HG03521 (cell line): ENCODE data around the gene PRSS27.
A peak's percentile ranks its signal among the peaks of the same experiment; 100 is the strongest.
"Not testable (repeated sequence)": the region's sequence is repeated elsewhere in the genome, so short reads cannot be mapped to it uniquely, and the experiment has no call there.

Source experiments
- ATAC-seq: cut with Tn5 transposase; IDR thresholded peaks from one replicate; pipeline ENCODE4 v1.9.1; 2021; ENCODE audit warnings: mild to moderate bottlenecking, moderate library complexity; ENCODE audit not compliant: unreplicated experiment

Gene PRSS27

GRCh38 chr16:2728034-2728433 is 8.0 kb upstream of the PRSS27 start:
- no peak for ATAC-seq

DNA sequence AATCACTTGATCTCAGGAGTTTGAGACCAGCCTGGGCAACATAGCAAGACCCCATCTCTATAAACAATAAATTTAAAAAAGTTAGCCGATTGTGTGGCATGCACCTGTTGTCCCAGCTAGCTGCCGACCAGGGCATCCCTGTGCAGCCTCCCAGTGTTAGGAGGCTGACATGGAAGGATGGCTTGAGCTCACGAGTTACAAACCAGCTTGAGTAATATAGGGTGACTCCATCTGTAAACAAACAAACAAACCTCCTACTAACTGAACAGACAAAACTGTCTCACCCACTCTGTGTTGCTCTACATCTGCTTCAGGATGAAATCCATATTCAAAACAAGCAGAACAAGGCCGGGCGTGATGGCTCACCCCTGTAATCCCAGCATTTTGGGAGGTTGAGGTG is 6.9 kb upstream of the PRSS27 start:
- ATAC-seq = no peak

GRCh38 chr16:2724816-2725348 is 4.9 kb upstream of the PRSS27 start:
- no peak for ATAC-seq

GRCh38 chr16:2724088-2724676 is 4.2 kb upstream of the PRSS27 start:
- no peak for ATAC-seq

- not testable (repeated sequence) for ATAC-seq
Observed at GRCh38 chr16:2721634-2722173, 1.7 kb upstream of the PRSS27 start.

DNA sequence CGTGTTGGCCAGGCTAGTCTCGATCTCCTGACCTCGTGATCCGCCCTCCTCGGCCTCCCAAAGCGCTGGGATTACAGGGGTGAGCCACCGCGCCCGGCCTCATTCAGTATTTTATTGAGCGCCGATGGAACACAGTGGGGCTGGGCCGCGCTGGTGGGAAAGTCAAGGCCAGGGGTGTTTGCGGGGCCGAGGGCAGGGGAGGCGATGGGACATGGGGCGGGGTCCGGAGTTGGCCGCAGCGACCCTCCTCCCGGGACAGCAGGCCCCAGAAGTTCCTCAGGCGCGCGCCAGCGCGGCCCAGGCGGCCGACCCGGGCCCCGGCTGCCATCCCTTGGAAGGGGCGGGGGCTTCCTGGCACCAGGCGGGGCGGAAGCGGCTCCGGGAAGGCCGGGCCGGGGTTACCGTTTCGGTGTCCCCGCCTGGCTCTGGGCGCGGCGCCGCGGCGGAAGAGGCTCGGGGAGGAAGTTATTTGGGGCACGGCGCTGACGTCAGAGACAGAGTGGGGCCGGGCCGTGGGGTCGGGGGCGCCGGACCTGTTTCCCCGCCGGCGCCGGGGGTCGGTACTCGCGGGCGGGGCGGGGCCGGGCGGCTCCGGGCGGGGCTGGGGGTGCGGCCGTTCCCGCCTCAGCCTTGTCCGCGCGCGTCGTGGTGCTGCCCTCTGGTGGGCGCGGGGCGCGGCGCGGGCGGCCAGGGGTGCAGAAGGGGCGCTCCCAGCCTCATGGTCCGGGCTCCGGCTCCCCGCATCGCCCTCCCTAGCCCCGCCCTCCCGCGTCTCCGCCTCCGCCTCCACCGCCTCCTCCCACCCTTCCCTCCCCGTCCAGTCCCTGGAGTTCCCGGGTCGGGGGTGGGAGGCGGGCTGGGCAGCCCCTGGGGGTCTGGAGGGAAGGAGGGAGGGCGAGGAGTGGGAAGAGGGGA is 952 bp upstream of the PRSS27 start:
- ATAC-seq = peak; percentile 77

- no peak for ATAC-seq
Observed at GRCh38 chr16:2719328-2720063, 528 bp downstream of the PRSS27 start.

DNA sequence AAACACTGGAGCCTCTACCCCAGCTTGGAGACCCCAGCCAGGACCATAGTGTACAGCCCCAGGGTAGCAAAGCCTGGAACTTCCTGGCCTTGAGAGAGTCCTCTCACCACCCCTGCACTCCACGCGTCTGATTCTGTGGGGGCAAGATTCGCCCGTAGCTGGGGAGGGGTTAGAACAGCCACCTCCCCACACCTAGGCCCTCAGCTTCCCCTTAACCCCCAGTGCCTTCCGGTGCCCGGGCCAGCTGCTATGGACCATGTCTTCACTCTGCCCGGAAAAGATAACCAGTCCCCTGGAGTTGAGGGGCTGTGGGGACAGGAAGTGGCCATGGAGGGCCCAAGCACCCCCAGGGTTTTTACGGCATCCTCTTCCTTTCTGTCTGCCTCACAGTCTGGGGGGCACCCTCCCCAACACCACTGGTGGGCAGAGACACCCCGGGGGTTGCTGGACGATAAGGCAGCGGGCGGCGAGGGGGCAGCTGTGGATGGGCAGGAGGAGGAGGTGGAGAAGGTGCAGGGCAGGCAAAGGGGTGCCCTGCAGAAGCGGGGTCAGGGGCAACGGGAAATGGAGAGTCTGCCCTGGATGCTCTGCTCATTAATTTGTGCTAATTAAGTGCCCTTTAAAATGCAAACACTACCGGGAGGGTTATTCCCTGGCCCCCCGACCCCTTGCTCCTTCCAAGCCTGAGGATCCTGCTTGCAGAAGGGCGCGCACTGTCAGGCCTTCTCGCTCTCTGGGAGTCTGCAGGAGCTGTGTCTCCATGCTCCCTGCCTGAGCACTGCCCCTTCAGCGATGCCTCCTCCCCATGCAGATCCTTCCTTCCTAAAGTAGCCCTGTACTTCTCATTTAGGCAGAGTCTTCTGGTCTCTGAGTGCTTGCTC is 2.4 kb downstream of the PRSS27 start:
- no peak for ATAC-seq

GRCh38 chr16:2716948-2717347 is 3.1 kb downstream of the PRSS27 start:
- no peak for ATAC-seq

GRCh38 chr16:2715966-2716885 is 3.8 kb downstream of the PRSS27 start:
- ATAC-seq = no peak

DNA sequence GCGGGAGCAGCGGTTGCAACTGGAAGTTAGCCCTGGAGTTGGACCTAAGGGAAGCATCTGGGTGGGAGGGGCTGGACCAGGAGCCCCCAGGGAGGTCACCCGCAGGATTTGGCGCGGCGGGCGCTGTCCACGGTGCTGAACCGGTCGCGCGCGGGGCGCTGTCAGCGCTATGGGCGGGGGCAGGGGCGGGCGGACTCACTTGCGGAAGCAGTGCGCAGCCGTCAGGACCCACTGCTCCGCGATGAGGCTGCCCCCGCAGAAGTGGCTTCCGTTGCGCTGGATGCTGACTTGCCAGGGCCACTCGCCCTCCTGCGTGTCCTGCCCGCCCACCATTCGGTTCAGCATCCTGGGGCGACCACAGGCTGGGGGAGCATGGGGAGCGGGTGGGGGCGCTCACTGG is 4.5 kb downstream of the PRSS27 start:
- ATAC-seq = no peak

GRCh38 chr16:2715064-2715463 is 5.0 kb downstream of the PRSS27 start:
- ATAC-seq = no peak

- ATAC-seq = no peak
Observed at GRCh38 chr16:2713985-2714774, 5.8 kb downstream of the PRSS27 start.

GRCh38 chr16:2713523-2713922 is 6.5 kb downstream of the PRSS27 start:
- no peak for ATAC-seq

DNA sequence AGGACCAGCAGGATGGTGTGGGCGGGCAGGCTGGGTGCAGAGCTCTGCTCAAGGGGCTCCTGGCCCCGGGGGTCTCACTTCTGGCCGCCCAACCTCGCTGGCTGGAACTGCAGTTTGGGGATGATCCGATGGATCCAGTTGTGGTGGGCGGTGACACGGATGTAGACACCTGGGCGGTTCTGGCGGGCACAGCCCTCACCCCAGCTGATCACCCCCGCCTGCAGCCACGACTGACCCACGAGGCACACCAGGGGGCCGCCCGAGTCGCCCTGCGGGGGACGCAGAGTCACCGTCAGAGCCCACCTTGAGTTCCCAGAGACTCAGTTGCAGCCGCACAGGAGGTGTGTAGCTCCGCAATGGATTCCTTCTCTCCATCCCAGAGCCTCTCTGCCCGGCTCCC is 7.5 kb downstream of the PRSS27 start:
- ATAC-seq = no peak

- no peak for ATAC-seq
Observed at GRCh38 chr16:2712063-2712441, 8.0 kb downstream of the PRSS27 start.

- ATAC-seq = no peak
Observed at GRCh38 chr16:2711370-2712062, 8.5 kb downstream of the PRSS27 start.

DNA sequence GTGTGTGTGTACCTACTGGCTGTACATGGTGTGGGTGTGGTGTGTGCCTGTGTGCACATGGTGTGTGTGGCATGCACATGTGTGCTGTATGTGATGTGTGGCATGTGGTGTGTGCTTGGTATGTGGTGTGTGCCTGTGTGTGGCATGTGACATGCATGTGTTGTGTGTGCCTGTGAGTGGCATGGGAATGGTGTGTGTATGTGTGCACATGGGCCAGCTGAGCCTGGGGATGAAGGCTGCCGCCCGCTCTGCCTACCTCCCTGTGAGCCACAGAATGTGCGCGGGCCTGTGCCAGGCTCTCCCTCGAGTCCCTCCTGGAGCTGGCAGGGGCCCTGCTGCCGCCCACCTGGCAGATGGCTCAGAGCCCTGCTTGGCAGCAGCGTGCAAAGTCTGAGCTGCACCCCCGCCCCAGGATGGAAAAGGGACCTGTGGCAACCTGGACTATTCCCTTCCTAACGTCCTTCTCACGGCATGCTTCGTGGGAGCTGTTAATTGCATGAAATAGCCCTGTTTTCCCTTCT is 9.3 kb downstream of the PRSS27 start:
- no peak for ATAC-seq
